ENCODE results near the gene CNTNAP2.

CNTNAP2 gene

DNA sequence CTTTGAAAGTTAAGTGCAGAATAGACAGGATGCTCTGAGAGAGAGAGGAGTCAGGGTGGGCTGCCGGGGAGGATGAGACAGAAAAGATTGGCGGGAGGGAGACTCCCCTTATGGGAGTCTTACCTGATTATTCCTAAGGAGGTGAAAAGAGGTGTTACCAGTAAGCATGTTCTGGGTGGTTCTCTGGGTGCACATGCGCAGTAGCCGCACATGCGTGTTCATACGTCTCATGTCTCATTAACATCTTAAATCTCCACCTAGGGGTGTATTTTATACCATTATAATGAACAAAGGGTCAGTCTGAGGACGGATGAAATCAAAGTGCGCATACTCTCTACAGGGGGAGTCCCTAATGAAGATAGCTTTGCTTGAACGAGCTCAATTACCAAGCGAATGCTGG, 1881.0 kb downstream of the CNTNAP2 start:
- DNase-seq: no peak

DNA sequence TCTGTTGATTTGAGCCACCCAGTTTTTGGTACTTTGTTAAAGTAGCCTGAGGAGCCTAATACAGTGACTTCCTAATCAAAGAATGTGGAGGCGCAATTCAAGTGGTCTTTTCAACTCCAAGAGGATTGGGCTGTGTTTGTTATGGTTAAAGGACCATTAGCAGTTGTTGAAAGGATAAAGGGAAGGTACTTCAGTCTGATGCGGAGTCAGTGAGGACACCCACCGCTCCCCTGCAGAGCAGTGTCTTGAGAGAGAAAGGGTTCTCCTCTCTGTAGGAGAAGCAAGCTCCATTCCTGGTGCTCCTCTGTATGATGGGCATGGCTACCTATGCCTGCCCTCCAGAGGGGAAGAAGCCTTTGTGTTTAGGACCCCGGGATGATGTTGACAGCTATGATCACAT, 1883.4 kb downstream of the CNTNAP2 start:
- no peak for DNase-seq

DNA sequence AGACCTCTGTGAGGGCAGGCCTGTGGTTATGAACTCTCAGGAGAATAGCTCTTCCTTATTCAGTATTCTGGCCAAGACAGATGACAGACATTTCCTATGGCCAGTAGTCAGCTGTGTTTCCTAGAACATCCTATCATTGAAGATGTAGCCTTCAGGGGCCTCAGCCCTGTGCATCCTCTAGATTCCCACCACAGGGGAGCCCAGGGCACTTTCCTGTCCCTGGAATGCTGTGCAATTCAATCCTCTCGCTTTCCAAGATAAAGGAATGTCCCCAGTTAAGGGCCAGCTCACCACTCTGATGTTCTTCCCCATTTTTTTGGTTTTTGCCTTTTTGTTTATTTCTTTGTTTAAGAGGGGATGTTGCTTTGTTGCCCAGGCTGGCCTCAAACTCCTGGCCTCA, 1895.2 kb downstream of the CNTNAP2 start:
- DNase-seq: no peak

DNA sequence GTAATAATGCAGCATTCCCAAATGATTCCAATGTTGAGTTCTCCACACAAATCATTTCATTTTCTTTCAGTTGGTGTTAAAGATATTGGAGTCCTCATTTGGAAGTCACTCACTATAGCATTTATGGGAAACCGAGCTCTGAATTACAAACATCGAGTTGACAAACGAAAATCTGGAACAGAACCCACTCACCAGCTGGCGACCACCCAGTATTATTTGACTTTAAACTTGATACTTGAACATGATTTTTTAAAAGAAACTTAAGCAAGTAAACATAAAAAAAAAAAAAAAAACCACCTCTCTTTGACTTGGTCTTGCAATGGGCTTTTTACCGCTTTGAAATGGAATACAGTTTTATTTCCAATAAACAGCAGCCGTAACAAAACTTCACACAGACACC, 1897.4 kb downstream of the CNTNAP2 start:
- no peak for DNase-seq

DNA sequence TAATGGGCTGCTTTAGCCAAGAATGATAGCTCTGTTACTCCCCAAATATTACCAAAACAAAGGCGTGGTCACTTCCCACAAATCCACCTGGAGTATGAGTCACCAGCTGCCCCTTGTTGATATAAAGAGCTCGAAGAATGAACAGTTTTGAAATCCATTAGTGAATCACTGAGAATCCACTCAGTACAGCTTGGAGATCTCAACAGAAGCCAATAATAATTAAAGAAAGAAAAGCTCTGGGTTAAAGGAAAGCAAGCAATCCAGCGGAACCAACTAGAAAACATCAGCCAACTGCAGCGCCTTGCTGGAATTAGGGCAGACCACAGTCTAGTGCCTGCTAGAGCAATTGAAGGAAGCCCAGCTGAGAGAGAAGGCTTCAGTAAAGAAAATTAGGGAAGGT, 1897.9 kb downstream of the CNTNAP2 start:
- DNase-seq: no peak

DNA sequence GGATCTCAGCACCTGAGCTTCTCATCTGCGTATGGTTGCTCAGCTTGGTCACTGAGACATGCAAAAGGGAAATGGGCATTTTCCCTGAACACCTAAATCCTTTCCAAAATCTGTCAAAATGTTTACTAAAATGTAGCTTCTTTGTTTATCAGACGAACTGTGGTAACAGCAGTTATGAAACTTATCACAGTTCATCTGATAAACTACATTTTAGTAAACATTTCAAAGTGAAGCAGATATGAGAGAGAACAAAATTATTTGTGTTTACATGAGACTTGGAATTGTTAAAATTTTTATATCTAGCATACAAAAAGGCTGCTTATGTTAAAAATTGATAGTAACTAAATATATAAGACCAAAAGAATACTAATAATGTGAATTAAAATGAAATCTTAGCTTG, 1900.5 kb downstream of the CNTNAP2 start:
- no peak for DNase-seq

DNA sequence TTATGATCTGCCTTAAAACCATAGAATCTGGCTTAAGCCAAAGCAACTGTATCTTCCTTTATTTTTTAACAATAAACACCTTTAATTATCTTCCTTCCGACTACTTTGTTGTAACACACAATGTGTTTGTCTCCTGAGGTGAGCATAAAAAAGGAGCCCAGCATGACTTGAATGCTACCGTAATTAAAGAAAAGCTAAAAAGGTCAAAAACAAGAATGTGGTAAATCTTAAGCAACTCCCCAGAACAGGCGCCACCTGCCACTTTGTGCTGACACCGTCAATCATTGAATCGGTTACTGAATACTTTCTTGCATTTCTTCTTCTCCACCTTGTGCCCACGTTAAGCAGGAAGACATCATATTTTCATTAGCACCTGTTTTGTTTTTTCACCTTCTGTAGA, 1904.1 kb downstream of the CNTNAP2 start:
- DNase-seq: no peak

DNA sequence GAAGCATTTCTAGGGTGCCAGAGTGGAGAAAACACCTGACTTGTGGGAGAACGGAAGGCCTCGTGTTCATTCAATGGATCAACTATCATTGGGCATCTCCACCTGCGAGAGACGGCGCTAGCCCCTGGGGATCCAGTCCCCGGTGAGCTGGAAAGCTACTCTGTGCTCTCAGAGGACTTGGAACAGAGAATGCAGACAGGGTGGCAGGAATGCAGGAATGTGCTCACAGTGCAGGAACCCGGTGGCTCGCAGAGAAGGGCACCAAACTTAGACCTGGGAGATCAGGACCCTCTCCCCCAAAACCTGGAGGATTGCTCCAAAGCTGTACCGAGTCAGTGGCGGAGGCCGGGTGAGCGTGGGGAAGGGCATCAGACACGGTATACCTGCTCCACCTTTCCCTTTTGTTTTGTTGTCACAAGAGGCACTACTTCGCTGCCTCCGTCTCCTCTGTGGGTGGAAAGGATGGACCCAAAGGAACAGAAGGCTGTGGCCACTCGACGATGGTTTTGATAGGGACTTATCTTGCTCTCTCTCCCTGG, 1905.0 kb downstream of the CNTNAP2 start:
- DNase-seq: no peak

DNA sequence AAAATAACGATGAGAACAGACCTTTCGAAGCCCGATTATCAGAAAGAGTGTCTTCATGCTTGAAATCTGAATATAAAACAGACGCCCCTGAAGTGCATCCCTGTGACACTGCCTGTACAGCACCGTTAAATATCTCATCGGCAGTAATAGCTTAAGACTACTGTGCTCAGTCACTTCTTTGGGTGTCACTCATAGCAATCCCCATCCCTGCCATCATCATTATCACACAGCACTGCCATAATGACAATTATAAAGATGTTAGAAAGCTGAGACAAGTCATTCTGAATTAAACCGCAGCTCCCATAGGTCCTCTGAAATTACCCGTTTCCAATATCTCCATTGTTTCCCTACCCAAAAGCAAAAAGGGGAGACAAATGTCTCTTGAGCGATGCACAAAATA, 1906.2 kb downstream of the CNTNAP2 start:
- DNase-seq: no peak

DNA sequence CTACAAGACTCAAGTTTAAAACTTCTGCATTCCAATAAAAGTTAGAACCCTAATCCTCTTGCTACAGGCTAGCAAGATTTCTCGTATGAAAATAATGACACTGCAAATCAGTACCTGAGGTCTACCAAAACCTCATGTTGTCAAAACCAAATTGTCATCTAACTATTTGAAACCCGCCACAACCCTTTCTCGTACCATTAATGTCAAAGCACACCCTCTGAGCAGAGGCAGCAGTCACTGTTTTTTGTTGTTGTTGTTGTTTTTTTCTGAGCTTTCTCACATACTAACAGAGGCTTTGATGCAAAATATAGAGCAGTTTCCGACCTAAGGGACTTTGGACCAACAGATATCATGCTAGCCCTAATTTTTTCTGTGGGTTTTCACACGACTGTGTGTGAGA, 1910.1 kb downstream of the CNTNAP2 start:
- DNase-seq: no peak

DNA sequence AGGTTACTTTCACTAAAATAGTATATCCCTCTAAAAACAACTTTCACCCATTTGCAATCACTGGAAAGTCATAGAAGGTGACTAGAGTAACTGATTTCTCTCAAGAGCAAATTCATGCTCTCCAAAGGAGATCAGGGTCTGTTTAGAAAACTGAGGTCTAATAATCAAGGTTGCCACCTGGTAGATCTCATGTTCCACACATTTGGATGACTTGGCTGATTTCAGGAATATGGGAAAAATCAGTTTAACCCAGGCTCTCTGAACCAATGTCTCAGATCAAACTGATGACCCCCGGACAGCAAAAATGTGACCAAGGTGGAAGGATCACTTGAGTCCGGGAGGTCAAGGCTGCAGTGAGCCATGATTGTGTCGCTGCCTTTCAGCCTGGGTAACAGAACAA, 1911.6 kb downstream of the CNTNAP2 start:
- no peak for DNase-seq

DNA sequence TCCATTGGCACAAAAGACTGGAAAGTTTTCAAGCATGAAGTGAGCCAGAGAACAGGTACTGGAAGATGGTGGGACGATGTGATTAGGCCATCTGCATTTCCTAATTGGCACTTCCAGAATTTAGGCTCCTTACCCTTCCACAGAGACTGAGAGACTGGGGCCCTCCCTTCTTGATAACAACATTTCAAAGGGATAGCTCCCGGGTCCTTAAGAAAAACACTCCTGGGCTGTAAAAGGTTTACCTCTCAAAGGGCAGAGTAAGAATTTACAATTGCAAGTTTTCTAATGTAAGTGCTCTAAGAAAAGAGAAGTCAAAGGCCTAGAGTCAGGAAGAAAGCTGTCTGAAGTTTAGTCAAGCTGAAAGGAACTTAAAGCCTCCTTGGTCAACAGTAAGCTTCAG, 1914.4 kb downstream of the CNTNAP2 start:
- DNase-seq: no peak

DNA sequence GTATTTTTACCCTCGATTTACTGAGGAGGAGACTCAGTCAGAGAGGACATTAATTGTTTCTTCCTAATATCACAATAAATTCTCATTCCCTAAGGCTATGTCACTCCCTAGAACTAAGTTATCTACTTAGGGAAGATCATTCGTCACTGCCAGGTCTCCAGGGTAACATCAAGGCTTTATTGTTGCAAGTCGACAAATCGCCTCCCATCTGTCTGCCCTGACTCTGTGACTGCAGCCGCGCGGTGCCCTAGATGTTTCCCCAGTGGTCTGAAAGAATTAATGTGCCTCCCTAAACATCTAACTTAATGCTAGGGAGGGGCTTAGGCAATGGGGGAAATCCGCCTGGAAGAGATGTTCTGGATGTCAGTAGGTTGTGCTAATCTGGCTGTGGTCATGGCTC, 1915.2 kb downstream of the CNTNAP2 start:
- DNase-seq: no peak

DNA sequence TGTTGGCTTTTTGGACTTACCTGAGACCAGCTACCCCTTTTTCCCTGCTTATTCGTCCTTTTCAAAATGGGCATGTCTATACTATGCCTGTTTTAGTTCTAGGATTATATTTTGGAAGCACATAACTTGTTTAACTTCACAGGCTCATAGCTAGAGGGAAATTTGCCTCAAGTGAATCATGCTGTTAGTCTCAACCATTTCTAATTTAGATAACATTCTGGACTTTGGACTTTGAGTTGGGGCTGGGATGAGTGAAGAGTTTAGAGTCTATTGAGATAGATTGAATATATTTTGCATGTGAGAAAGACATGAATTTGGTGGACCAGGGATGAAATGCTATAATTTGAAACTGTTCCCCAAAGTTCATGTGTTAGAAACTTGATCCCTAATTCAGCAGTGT, 1919.3 kb downstream of the CNTNAP2 start:
- DNase-seq: no peak

DNA sequence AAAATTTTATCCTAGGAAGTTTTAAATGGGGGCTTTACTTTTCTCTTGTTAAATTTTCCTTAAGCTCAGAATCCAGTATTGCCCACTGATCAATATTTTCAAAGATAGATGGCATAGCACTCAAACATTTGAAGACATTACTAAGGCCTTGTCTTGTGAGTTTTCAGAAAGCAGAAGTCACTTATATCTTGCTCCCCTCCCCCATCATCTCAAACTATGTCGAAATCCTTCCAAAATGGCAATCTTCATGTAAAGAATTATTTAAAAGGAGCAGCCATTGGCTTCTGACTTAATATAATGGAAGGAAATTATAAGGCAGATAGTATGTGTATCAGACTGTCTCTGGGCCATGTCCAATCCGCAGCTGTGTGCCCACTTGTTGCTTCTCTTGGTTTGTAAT, 1920.4 kb downstream of the CNTNAP2 start:
- DNase-seq: peak; percentile 3

DNA sequence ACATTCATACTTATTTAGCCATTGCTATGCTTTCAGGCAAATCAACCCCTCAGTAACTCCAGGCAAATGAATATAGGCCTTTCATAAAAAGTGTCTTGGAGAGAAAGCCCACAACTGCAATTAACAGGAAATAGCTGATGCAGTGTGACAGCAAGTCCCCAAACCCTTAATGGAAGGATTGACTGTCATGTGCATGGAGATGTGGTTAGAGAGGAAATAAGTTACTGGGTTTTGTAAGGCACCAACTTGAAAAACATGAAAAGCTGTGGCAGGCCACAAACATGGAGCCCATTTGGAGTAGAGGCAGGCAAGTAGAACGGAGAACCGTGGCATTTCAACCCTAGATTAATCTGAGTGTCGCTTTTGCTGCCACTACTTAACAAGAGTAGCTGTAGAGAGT, 1924.6 kb downstream of the CNTNAP2 start:
- DNase-seq: no peak

DNA sequence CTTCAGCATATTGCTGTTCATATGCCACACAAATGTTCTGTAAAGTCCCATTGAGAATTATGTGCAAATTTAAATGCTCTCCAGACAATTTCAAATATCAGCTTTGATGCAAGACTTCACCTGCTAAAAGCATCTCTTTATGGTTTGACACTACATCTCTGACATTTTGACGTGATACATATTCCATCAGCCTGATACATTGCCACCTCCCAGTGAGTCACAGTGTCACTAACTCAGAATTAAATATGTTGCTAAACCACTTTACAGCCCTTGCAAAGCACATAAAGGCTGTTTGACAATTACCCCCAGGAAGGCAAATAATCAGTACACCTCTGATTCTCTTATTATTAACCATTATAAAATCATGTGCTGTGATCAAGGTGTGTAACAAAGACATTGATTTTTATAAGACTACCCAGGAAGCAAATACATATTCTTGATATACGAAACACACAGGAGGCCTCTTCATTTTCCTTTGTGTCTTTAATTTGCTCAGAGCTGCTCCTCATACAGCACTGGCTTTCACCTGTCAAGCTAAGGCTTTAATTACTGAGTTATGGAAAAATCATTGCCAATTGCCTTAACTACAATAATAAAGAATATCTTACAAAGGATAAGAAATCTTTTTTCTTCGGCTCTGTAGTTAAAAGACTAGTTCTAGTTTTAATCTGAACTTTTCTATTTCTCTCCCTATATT, 1926.5 kb downstream of the CNTNAP2 start:
- DNase-seq: no peak

DNA sequence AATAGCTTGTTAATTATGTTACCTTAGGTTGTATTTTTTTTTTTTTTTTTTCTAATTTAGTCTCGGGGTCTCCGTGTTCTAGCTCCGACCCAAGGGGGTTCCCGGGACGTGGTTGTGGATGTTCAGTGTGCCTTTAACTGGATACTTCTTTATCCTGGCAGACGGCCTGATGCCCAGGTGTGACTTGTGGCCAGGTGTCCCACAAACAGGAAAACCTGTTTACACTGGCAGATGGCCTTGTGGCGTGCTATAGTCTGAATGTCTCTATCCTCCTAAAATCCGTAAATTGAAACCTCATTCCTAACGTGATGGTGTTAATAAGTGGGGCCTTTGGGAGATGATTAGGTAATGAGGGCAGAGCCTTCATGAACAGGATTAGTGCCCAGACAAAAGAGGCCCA, 1927.6 kb downstream of the CNTNAP2 start:
- DNase-seq: no peak

DNA sequence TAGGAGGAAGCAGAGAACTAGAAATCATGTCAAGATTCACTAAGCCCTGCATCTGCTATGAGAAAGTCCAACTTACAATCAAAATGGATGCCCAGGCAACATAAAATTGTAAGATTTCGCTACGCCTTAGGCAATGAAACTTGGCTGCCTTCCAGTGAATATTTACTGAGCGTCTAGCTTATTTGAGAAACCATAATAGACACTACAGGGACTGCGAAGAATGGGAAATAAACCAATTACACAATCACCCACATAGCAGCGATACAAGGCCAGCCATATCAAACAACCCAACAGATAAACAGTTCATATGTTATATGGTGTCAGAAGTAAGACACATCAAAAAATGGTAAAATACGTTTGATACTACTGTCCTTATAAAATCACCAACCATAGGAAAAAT, 1928.9 kb downstream of the CNTNAP2 start:
- DNase-seq: no peak

DNA sequence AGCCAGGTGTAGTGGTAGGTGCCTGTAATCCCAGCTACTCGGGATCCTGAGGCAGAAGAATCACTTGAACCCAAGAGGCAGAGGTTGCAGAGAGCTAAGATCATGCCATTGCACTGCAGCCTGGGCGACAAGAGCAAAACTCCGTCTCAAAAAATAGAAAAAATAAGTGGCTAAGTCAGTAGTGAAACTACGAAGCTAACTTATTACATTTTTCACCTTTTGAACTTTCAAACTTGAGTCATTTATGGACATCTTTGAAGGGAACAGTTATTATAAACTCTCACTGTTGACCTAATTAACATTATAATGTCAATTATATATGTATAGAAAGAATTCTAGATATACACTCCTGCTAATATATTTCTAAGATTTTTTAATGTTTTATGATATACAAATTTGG, 1932.5 kb downstream of the CNTNAP2 start:
- DNase-seq: no peak

DNA sequence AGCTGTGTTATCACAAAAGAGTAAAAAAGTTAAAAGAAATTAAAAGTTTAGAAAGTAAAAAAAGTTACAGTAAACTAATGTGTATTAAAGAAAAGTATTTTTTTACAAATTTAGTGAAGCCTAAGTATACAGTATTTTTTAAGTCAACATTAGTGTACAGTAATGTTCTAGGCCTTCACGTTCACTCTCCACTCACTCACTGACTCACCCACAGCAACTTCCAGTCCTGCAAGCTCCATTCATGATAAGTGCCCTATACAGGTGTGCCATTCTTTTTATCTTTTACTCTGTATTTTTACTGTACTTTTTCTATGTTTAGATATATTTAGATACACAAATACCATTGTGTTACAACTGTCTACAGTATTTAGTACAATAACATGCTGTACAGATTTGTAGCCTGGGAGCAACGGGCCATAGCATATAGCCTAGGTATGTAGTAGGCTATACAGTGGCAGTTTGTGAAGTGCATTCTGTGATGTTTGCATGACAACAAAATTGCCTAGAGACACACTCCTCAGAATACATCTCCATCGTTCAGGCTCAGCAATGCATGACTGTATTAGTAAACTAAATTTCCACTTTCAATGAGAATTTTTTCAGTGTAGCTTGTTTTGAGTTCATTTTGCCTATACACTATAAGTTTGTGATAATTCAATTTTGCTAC, 1934.0 kb downstream of the CNTNAP2 start:
- no peak for DNase-seq

DNA sequence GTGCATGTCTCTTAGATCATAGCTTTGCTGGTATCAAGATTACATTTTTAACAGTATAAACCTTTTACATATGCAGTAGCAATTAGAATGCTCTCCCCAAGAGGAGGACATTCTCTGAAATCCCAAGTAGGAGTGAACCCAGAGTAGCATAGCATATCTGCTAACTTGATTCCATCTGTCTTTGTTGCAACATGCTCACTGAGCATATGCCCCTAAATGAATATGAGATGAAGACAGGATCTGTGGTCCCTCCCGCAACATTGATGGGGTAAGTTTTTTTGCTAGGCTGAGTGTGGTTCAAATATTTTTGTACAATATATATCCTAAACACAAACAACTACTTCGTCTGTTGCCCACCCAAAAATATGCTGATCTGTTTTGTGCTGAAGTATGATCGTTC, 1939.8 kb downstream of the CNTNAP2 start:
- DNase-seq: no peak

DNA sequence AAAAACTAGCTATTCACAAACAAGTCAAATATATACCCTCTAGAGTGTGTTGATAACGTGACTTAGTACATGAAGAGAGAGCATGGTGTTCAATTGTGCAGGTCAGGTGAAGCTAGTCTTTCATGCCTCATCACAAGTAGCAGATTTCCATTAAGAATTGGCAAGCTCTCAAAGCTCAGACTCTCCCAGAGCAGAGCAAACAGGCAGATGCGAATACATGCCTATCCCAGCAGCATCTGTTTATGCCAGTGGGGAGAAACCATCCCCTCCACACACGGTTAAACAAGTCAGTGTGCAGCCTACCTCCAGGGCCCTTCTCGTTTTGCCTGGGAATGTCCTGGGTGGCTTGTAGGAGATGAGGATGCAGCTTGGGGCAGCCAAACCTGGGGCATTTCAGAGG, 1941.5 kb downstream of the CNTNAP2 start:
- no peak for DNase-seq

DNA sequence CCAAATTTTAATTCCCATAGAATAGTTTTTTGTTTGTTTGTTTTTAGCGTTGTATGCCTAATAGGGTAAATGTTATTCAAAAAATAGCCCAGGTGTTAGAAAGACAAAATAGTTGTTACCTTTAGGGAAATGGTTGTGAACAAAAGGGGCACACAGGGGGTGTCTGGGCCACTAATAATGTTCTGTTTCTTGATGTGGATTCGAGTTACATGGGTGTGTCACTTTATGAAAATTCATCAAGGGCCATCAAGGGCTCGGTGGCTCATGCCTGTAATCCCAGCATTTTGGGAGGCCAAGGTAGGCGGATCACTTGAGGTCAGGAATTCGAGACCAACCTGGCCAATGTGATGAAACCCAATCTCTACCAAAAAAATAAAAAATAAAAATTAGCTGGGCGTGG, 1942.2 kb downstream of the CNTNAP2 start:
- DNase-seq: no peak

DNA sequence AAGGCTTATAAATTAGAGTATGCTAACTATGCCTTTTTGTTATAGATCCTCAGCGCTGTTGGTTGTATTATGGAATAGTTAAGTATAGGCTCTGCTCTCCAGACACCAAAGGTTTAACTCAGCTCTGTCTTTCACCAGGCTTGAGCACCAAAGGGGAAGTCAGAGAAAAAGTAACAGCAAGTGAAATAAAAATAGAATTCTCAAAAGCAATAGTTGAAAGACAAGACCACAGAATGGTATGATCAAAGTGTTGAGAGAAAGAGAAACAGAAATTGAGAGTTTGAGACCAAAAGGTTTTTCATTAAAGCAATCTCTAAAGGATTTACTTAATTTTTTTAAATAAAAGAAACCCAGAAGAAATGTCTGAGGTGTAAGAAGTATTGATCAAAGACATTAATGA, 1944.1 kb downstream of the CNTNAP2 start:
- no peak for DNase-seq

All from suppressor macrophage treated with lipopolysaccharide for 4 hours (primary cell).